NB4 (cell line): ENCODE data around the gene TRAF3.

Experiments
- DNase-seq: peaks from one replicate; pipeline ENCODE4 v3.0.0; 2010; ENCODE audit warnings: low read depth
- H3K4me3 ChIP-seq: one replicate; pipeline ENCODE4 v1.5.1; 2011; ENCODE audit warnings: mild to moderate bottlenecking, low read depth, low read length, moderate library complexity
- CTCF ChIP-seq: IDR thresholded peaks from one replicate; pipeline ENCODE4 v1.5.1; 2012; ENCODE audit warnings: low read depth, low read length
- MAX ChIP-seq: IDR thresholded peaks from 2 replicates; pipeline ENCODE4 v1.6.1; 2011; ENCODE audit warnings: low read depth, low read length
- MYC ChIP-seq: IDR thresholded peaks from 2 replicates; pipeline ENCODE4 v1.6.1; 2011; ENCODE audit warnings: low read depth, low read length
- POLR2A ChIP-seq: IDR thresholded peaks from 2 replicates; pipeline ENCODE4 v1.6.1; 2011; ENCODE audit warnings: mild to moderate bottlenecking; ENCODE audit not compliant: insufficient read length; ENCODE audit errors: extremely low read depth

Gene TRAF3

GRCh38 chr14:102911991-102912761, 134.9 kb downstream of the TRAF3 start:
- TF ChIP-seq CTCF: no peak
- TF ChIP-seq MAX: no peak
- no peak for TF ChIP-seq POLR2A
- TF ChIP-seq MYC: no peak
- DNase-seq: no peak
- no peak overlapping the region for H3K4me3 ChIP-seq

- no peak for DNase-seq
- TF ChIP-seq POLR2A (no peak), MYC (no peak)
- no peak overlapping the region for H3K4me3 ChIP-seq
These were observed 136.3 kb downstream of the TRAF3 start for GRCh38 chr14:102913341-102914211.

- DNase-seq: no peak
- no peak for TF ChIP-seq CTCF
- no peak for TF ChIP-seq MYC
- no peak for TF ChIP-seq POLR2A
- TF ChIP-seq MAX: no peak
- H3K4me3 ChIP-seq: no peak overlapping the region
These were observed 137.4 kb downstream of the TRAF3 start for GRCh38 chr14:102914474-102915291.

- DNase-seq: no peak
- H3K4me3 ChIP-seq: no peak overlapping the region
- TF ChIP-seq MAX (no peak), MYC (no peak), CTCF (no peak), POLR2A (no peak)
These were observed 138.3 kb downstream of the TRAF3 start for GRCh38 chr14:102915292-102916110.

GRCh38 chr14:102916347-102917055, 139.3 kb downstream of the TRAF3 start:
- H3K4me3 ChIP-seq: no peak overlapping the region
- TF ChIP-seq MAX: no peak
- TF ChIP-seq MYC: no peak
- TF ChIP-seq POLR2A: no peak
- TF ChIP-seq CTCF: no peak
- DNase-seq: no peak
